22Rv1 (cell line): ENCODE data around the gene ZNF33B.
A peak's percentile ranks its signal among the peaks of the same experiment; 100 is the strongest.
"Not testable (repeated sequence)": the region's sequence is repeated elsewhere in the genome, so short reads cannot be mapped to it uniquely, and the experiment has no call there.

Experiments
- H3K27ac ChIP-seq: fragments of 450-650 bp; 2 replicates; pipeline ENCODE4 v1.5.1; 2017
- CTCF ChIP-seq: fragments of 450-650 bp; IDR thresholded peaks from 2 replicates; pipeline ENCODE4 v1.5.1; 2017; ENCODE audit warnings: mild to moderate bottlenecking
- ZFX ChIP-seq: fragments of 450-650 bp; IDR thresholded peaks from 2 replicates; pipeline ENCODE4 v1.6.1; 2017; ENCODE audit warnings: antibody characterized with exemption, borderline replicate concordance

Gene ZNF33B

GRCh38 chr10:42638055-42638820, at the start of gene ZNF33B:
ZNF33B (minus strand) TSS chr10:42638570; CDS start chr10:42636928, 1,642 bp downstream.
- H3K27ac ChIP-seq, result peak within 1 kb of the TSS; percentile 99
- TF ChIP-seq ZFX (no peak), CTCF (no peak)

- no peak overlapping the region for H3K27ac ChIP-seq
Observed at GRCh38 chr10:42684517-42684916, 46.1 kb upstream of the ZNF33B start.

GRCh38 chr10:42680267-42680666, 41.9 kb upstream of the ZNF33B start:
- no peak for TF ChIP-seq ZFX
- TF ChIP-seq CTCF, result no peak

More at GRCh38 chr10:42684517-42684916, 46.1 kb upstream of the ZNF33B start:
- TF ChIP-seq CTCF, result no peak
- no peak for TF ChIP-seq ZFX

GRCh38 chr10:42665181-42665979, 27.0 kb upstream of the ZNF33B start:
- H3K27ac ChIP-seq, result not testable (repeated sequence)

More at GRCh38 chr10:42680267-42680666, 41.9 kb upstream of the ZNF33B start:
- no peak overlapping the region for H3K27ac ChIP-seq

- TF ChIP-seq ZFX (no peak), CTCF (no peak)
- H3K27ac ChIP-seq, result no peak overlapping the region
Observed at GRCh38 chr10:42654419-42654818, 16.0 kb upstream of the ZNF33B start.

- no peak overlapping the region for H3K27ac ChIP-seq
- TF ChIP-seq CTCF, result no peak
- TF ChIP-seq ZFX, result no peak
Observed at GRCh38 chr10:42652858-42653257, 14.5 kb upstream of the ZNF33B start.

GRCh38 chr10:42650374-42650773, 12.0 kb upstream of the ZNF33B start:
- no peak overlapping the region for H3K27ac ChIP-seq
- TF ChIP-seq CTCF (no peak), ZFX (no peak)
